SW 1271 (cell line): ENCODE results near the gene C9orf50.
"Not testable (repeated sequence)": the region's sequence is repeated elsewhere in the genome, so short reads cannot be mapped to it uniquely, and the experiment has no call there.

Source experiments
- DNase-seq, 2 experiments: peaks; one replicate each; lab custom pipeline; 2025; lab: John Stamatoyannopoulos, UW

The C9orf50 gene

GRCh38 chr9:129620669-129621295, at the start of gene C9orf50:
C9orf50 (minus strand) TSS chr9:129621101; CDS start chr9:129620574, 527 bp downstream.
- no peak for DNase-seq

GRCh38 chr9:129669946-129670345, 49.0 kb upstream of the C9orf50 start:
- no peak for DNase-seq

GRCh38 chr9:129669141-129669718, 48.3 kb upstream of the C9orf50 start:
- no peak for DNase-seq

- DNase-seq = no peak
These were observed 46.9 kb upstream of the C9orf50 start for GRCh38 chr9:129667850-129668249.

GRCh38 chr9:129667378-129667777, 46.5 kb upstream of the C9orf50 start:
- no peak for DNase-seq

GRCh38 chr9:129666575-129666974, 45.7 kb upstream of the C9orf50 start:
- DNase-seq = no peak

GRCh38 chr9:129665814-129666520, 45.1 kb upstream of the C9orf50 start:
- no peak for DNase-seq

GRCh38 chr9:129665389-129665775, 44.5 kb upstream of the C9orf50 start, which contains the start of gene PRRX2:
PRRX2 (plus strand) TSS chr9:129665647; CDS start chr9:129665868, 221 bp downstream.
- peak in 1 of 2 experiments; percentile 10 for DNase-seq

GRCh38 chr9:129664746-129665388, 44.0 kb upstream of the C9orf50 start:
- DNase-seq = no peak

GRCh38 chr9:129662239-129662638, 41.3 kb upstream of the C9orf50 start:
- not testable (repeated sequence) for DNase-seq

GRCh38 chr9:129661029-129661428, 40.1 kb upstream of the C9orf50 start:
- no peak for DNase-seq

GRCh38 chr9:129656795-129657390, 36.0 kb upstream of the C9orf50 start:
- peak; percentile 26 to 27 for DNase-seq

- DNase-seq = no peak
These were observed 34.8 kb upstream of the C9orf50 start for GRCh38 chr9:129655696-129656095.

- no peak for DNase-seq
These were observed 34.3 kb upstream of the C9orf50 start for GRCh38 chr9:129655154-129655553.

GRCh38 chr9:129654554-129655040, 33.7 kb upstream of the C9orf50 start:
- no peak for DNase-seq

GRCh38 chr9:129653823-129654553, 33.1 kb upstream of the C9orf50 start:
- no peak for DNase-seq

GRCh38 chr9:129650680-129651235, 29.9 kb upstream of the C9orf50 start:
- DNase-seq = no peak

- DNase-seq = no peak
These were observed 29.1 kb upstream of the C9orf50 start for GRCh38 chr9:129649726-129650679.

- no peak for DNase-seq
These were observed 27.8 kb upstream of the C9orf50 start for GRCh38 chr9:129648764-129649115.
